NB4 (cell line): ENCODE data around the gene NPHP4.

Source experiments
- MYC ChIP-seq: IDR thresholded peaks from 2 replicates; pipeline ENCODE4 v1.6.1; 2011; ENCODE audit warnings: low read depth, low read length
- POLR2A ChIP-seq: IDR thresholded peaks from 2 replicates; pipeline ENCODE4 v1.6.1; 2011; ENCODE audit warnings: mild to moderate bottlenecking; ENCODE audit not compliant: insufficient read length; ENCODE audit errors: extremely low read depth
- TF ChIP-seq, protein P1 (sequence below): IDR thresholded peaks from one replicate; pipeline ENCODE4 v1.5.1; 2012; ENCODE audit warnings: low read depth, low read length
- TF ChIP-seq, protein P2 (sequence below): IDR thresholded peaks from 2 replicates; pipeline ENCODE4 v1.6.1; 2011; ENCODE audit warnings: low read depth, low read length

DNA sequence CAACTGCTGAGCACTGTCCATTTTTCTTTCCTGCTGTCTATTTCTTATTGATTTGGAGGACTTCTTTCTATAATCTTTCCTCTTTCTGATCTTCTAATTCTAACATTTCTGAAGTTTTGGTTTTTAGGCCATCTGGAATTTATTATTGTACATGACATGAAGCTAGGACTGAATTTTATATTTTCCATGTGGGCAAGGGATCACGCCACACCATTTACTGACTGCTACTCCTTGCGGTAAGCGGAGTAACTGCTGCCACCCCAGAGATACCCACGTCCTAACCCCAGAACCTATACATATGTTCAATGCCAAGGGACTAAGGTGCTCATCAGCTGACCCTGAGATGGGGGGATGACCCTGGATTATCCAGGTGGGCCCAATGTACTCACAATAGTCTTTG is 70.6 kb downstream of the NPHP4 start:
- TF ChIP-seq, protein P1, sequence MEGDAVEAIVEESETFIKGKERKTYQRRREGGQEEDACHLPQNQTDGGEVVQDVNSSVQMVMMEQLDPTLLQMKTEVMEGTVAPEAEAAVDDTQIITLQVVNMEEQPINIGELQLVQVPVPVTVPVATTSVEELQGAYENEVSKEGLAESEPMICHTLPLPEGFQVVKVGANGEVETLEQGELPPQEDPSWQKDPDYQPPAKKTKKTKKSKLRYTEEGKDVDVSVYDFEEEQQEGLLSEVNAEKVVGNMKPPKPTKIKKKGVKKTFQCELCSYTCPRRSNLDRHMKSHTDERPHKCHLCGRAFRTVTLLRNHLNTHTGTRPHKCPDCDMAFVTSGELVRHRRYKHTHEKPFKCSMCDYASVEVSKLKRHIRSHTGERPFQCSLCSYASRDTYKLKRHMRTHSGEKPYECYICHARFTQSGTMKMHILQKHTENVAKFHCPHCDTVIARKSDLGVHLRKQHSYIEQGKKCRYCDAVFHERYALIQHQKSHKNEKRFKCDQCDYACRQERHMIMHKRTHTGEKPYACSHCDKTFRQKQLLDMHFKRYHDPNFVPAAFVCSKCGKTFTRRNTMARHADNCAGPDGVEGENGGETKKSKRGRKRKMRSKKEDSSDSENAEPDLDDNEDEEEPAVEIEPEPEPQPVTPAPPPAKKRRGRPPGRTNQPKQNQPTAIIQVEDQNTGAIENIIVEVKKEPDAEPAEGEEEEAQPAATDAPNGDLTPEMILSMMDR: no peak
- TF ChIP-seq POLR2A (no peak), MYC (no peak)
- TF ChIP-seq, protein P2, sequence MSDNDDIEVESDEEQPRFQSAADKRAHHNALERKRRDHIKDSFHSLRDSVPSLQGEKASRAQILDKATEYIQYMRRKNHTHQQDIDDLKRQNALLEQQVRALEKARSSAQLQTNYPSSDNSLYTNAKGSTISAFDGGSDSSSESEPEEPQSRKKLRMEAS: no peak
